Loucy (cell line): ENCODE measurements around the gene IL4.

Source experiments
- H2AFZ ChIP-seq: fragments of 200-600 bp; sonication (generic); 2 replicates; pipeline ENCODE4 v1.6.0; 2016; ENCODE audit warnings: antibody characterized with exemption, mild to moderate bottlenecking, low read length, moderate library complexity
- H3F3A ChIP-seq: fragments of 200-600 bp; 2 replicates; pipeline ENCODE4 v1.6.0; 2016; ENCODE audit warnings: antibody characterized with exemption, low read depth, mild to moderate bottlenecking
- H3K27me3 ChIP-seq: fragments of 200-600 bp; sonication (generic); 2 replicates; pipeline ENCODE4 v1.6.1; 2014; ENCODE audit warnings: low read length, mild to moderate bottlenecking; ENCODE audit not compliant: insufficient read depth, poor library complexity, severe bottlenecking
- H3K36me3 ChIP-seq: fragments of 200-600 bp; sonication (generic); 2 replicates; pipeline ENCODE4 v1.6.1; 2016; ENCODE audit warnings: low read length; ENCODE audit not compliant: insufficient read depth
- H3K4me1 ChIP-seq: fragments of 200-600 bp; sonication (generic); 2 replicates; pipeline ENCODE4 v1.5.1; 2014; ENCODE audit warnings: low read length, mild to moderate bottlenecking; ENCODE audit not compliant: insufficient read depth, poor library complexity, severe bottlenecking
- H3K4me2 ChIP-seq: fragments of 200-600 bp; sonication (generic); 2 replicates; pipeline ENCODE4 v1.6.0; 2014; ENCODE audit warnings: antibody characterized with exemption, low read length, low read depth, mild to moderate bottlenecking; ENCODE audit not compliant: poor library complexity, severe bottlenecking
- H3K4me3 ChIP-seq: fragments of 200-600 bp; sonication (generic); 2 replicates; pipeline ENCODE4 v1.5.1; 2014; ENCODE audit warnings: low read length, mild to moderate bottlenecking, mixed read lengths; ENCODE audit not compliant: poor library complexity, severe bottlenecking
- H3K79me2 ChIP-seq: fragments of 200-600 bp; sonication (generic); 2 replicates; pipeline ENCODE4 v1.6.1; 2014; ENCODE audit warnings: low read length; ENCODE audit not compliant: insufficient read depth
- H3K9ac ChIP-seq: fragments of 200-600 bp; sonication (generic); 2 replicates; pipeline ENCODE4 v1.6.0; 2014; ENCODE audit warnings: mild to moderate bottlenecking, low read depth, low read length, moderate library complexity; ENCODE audit not compliant: poor library complexity, severe bottlenecking
- H3K9me2 ChIP-seq: fragments of 200-600 bp; sonication (generic); replicated peaks from 2 replicates; pipeline ENCODE4 v1.6.1; 2016; ENCODE audit warnings: low read depth, low read length, mixed read lengths
- H3K9me3 ChIP-seq: fragments of 200-600 bp; sonication (generic); 2 replicates; pipeline ENCODE4 v1.6.1; 2014; ENCODE audit warnings: mild to moderate bottlenecking, antibody characterized with exemption, low read length, low read depth; ENCODE audit not compliant: insufficient read depth
- H4K20me1 ChIP-seq: fragments of 200-600 bp; sonication (generic); 2 replicates; pipeline ENCODE4 v1.6.0; 2014; ENCODE audit warnings: antibody characterized with exemption, low read length, mild to moderate bottlenecking; ENCODE audit not compliant: insufficient read depth, poor library complexity, severe bottlenecking
- EZH2phosphoT487 ChIP-seq: fragments of 200-600 bp; IDR thresholded peaks from 2 replicates; pipeline ENCODE4 v1.6.1; 2018; ENCODE audit warnings: antibody characterized with exemption, mild to moderate bottlenecking, moderate library complexity, borderline replicate concordance
- TF ChIP-seq, protein P1 (sequence below): fragments of 200-600 bp; sonication (generic); conservative IDR thresholded peaks from 2 replicates; pipeline ENCODE4 v1.5.1; 2014; ENCODE audit warnings: mild to moderate bottlenecking, antibody characterized with exemption, low read length

Gene IL4

DNA sequence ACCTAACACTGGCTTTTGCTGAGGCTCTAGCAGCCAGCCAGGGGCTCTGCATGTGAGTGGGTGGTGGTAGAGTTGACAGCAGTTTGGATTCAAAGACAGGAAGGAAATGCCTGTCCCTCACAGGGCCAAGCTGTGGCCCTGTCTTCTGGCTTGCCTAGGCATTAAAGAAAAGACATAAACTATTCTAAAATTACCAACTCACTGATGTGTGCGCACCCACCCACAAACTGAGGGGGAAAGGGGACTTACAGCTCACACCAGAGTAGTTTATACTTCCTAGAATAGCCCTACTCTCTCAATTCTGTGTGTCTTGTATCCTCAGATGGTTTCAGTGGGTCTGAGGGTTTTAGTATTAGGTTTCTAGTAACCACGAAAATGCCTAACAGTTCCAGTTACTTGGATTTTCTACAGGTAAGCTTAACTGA lies 34.1 kb upstream of the IL4 start:
- Histone ChIP-seq H3K9me2 (no peaks in the 10 kb centered on the region), H3K27me3 (no peaks in the 10 kb centered on the region), H3K79me2 (no peaks in the 10 kb centered on the region), H4K20me1 (no peaks in the 10 kb centered on the region), H3K4me3 (peak overlapping the region; percentile 51), H3F3A (peaks cover 6% of the 10 kb centered on the region; the same call in 1 of the 2 replicates), H3K36me3 (peaks cover 7% of the 10 kb centered on the region; the same call in 1 of the 2 replicates), H2AFZ (no peak overlapping the region), H3K4me1 (peaks cover 52% of the 10 kb centered on the region), H3K9ac (peak overlapping the region; percentile 57), H3K9me3 (no peaks in the 10 kb centered on the region), H3K4me2 (peak overlapping the region; percentile 60)
- TF ChIP-seq EZH2phosphoT487 = no peak
- TF ChIP-seq, protein P1, sequence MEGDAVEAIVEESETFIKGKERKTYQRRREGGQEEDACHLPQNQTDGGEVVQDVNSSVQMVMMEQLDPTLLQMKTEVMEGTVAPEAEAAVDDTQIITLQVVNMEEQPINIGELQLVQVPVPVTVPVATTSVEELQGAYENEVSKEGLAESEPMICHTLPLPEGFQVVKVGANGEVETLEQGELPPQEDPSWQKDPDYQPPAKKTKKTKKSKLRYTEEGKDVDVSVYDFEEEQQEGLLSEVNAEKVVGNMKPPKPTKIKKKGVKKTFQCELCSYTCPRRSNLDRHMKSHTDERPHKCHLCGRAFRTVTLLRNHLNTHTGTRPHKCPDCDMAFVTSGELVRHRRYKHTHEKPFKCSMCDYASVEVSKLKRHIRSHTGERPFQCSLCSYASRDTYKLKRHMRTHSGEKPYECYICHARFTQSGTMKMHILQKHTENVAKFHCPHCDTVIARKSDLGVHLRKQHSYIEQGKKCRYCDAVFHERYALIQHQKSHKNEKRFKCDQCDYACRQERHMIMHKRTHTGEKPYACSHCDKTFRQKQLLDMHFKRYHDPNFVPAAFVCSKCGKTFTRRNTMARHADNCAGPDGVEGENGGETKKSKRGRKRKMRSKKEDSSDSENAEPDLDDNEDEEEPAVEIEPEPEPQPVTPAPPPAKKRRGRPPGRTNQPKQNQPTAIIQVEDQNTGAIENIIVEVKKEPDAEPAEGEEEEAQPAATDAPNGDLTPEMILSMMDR = no peak

DNA sequence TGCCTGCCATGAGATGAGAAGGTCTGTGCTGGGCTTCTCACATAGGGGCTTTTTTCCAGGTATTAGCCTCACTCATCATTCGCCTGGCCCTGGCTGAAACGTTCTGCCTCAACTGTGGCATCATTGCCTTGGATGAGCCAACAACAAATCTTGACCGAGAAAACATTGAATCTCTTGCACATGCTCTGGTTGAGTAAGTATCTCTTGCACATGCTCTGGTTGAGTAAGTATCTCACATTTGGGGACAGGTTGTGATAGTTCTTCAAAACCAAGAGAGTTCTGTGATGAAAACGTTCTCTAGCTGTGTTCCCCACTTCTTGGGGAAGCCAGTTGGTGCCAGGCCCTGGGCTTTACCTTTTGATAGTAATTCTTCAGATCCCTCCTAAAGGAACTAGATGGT lies 33.2 kb upstream of the IL4 start:
- Histone ChIP-seq H2AFZ (no peak overlapping the region), H3K9me2 (no peaks in the 10 kb centered on the region), H3K9ac (peak overlapping the region; percentile 57), H3F3A (peaks cover 6% of the 10 kb centered on the region; the same call in 1 of the 2 replicates), H3K27me3 (no peaks in the 10 kb centered on the region), H4K20me1 (no peaks in the 10 kb centered on the region), H3K9me3 (no peaks in the 10 kb centered on the region), H3K4me2 (peak overlapping the region; percentile 60), H3K4me1 (peaks cover 47% of the 10 kb centered on the region), H3K79me2 (no peaks in the 10 kb centered on the region), H3K4me3 (peak overlapping the region; percentile 51), H3K36me3 (peaks cover 7% of the 10 kb centered on the region; the same call in 1 of the 2 replicates)
- TF ChIP-seq EZH2phosphoT487 = no peak
- TF ChIP-seq, protein P1 = no peak

DNA sequence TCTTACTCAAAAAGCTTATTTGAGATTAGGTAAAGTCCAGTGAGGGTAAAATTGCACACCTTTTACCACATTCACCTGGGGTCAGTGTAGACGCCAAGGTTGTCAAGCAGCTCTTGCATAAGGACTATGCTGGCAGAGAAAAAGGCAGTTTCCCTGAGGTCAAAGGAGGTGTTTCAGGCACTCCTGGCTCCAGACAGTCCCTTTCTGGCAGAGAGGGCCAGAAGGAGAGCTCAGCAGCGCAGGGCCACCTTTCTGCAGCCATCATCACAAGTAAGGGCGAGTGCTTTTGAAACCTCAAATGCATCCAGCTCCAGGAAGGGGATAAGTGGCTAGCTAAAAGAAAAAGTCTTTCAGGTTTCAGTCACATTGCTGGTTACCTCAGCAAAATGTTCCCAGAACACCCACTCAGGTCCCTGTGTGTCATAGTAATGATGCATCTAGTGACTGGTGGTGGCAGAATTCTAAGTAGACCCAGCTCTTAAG lies 32.5 kb upstream of the IL4 start:
- Histone ChIP-seq H3K79me2 (no peaks in the 10 kb centered on the region), H3K27me3 (no peaks in the 10 kb centered on the region), H3K9ac (no peak overlapping the region), H3K9me3 (no peaks in the 10 kb centered on the region), H4K20me1 (no peaks in the 10 kb centered on the region), H2AFZ (no peak overlapping the region), H3K4me1 (peaks cover 41% of the 10 kb centered on the region), H3K36me3 (peaks cover 7% of the 10 kb centered on the region; the same call in 1 of the 2 replicates), H3K9me2 (no peaks in the 10 kb centered on the region), H3K4me2 (no peak overlapping the region), H3K4me3 (no peak overlapping the region), H3F3A (peaks cover 6% of the 10 kb centered on the region; the same call in 1 of the 2 replicates)
- TF ChIP-seq, protein P1 = no peak
- no peak for TF ChIP-seq EZH2phosphoT487
